Measurements from ENCODE around the gene PHC2. TPM values are rescaled to one million over a fixed set of nuclear protein-coding genes. Genes with fewer than 3 reads are reported as not detected.

PHC2 gene
- total RNA-seq, 1 experiment from 2014 or later = 9.4 TPM

GRCh38 chr1:33305016-33305415, 125.9 kb downstream of the PHC2 start:
- no peak overlapping the region for H2BK12ac ChIP-seq (ENCODE audit: insufficient read length, low read depth, low read length)
- H3K9ac ChIP-seq (ENCODE audit: extremely low read depth, insufficient read length, low read length) = no peak overlapping the region
- DNase-seq = no peak
- H4K5ac ChIP-seq (ENCODE audit: insufficient read length, low read depth, low read length) = no peak overlapping the region
- peaks cover 4% of the 10 kb centered on the region; the same call in 1 of the 2 replicates for H3K27me3 ChIP-seq (ENCODE audit: insufficient read depth, low read length)
- H3K18ac ChIP-seq (ENCODE audit: insufficient read length, low read depth, low read length) = no peak overlapping the region
- Mint-ChIP-seq H3K27ac (peak overlapping the region in 1 of 3 experiments; percentile 65; a peak in 2 of 7 replicates), H3K4me1 (peaks cover 8 to 13% of the 10 kb centered on the region in 2 experiments; a peak in 3 of 4 replicates), H3K4me3 (no peak overlapping the region; a peak in 1 of 5 replicates), H3K9me3 (peaks cover 0 to 4% of the 10 kb centered on the region in 2 experiments; a peak in 4 of 5 replicates), H3K27me3 (ENCODE audit: low read depth) (peaks cover 8% of the 10 kb centered on the region), H3K36me3 (ENCODE audit: insufficient read depth in 1 of 3, low read depth in 3 of 3) (peaks cover 5 to 12% (median 11%) of the 10 kb centered on the region in 3 experiments; a peak in 5 of 7 replicates)
- H3K79me1 ChIP-seq (ENCODE audit: insufficient read depth, low read depth, low read length, poor library complexity, severe bottlenecking) = no peaks in the 10 kb centered on the region
- H3K23me2 ChIP-seq (ENCODE audit: insufficient read length, low read depth, low read length, poor library complexity, severe bottlenecking) = peaks cover 3% of the 10 kb centered on the region
- H3K14ac ChIP-seq (ENCODE audit: insufficient read depth, low read length) = no peak overlapping the region
- no peak overlapping the region for H2BK120ac ChIP-seq (ENCODE audit: low read depth, low read length, poor library complexity, severe bottlenecking)
- TF ChIP-seq CTCF (conservative IDR thresholded peaks at IDR 0.05) = no peak
- no peak overlapping the region for H2BK20ac ChIP-seq (ENCODE audit: low read depth, low read length, poor library complexity, severe bottlenecking)
- no CpG with 5 or more reads among the region's 5 CpGs for WGBS (ENCODE audit: extremely low coverage, insufficient read length, low lambda C conversion rate)
- no peaks in the 10 kb centered on the region for H3K4me1 ChIP-seq (ENCODE audit: insufficient read depth, low read length)
- no peaks in the 10 kb centered on the region for H3K9me3 ChIP-seq (ENCODE audit: control insufficient read depth, low read depth, low read length)
- no peak overlapping the region for H3K23ac ChIP-seq (ENCODE audit: insufficient read length, low read depth, low read length)
- no peaks in the 10 kb centered on the region for H4K20me1 ChIP-seq (ENCODE audit: control insufficient read depth, insufficient read depth, insufficient read length)
- no peak overlapping the region for H3K56ac ChIP-seq (ENCODE audit: insufficient read length, low read depth, low read length)
- no peak overlapping the region for H2BK5ac ChIP-seq (ENCODE audit: insufficient read length, low read length)
- H3K79me2 ChIP-seq (ENCODE audit: insufficient read depth, low read length) = no peaks in the 10 kb centered on the region
- H2AK5ac ChIP-seq (ENCODE audit: insufficient read length, low read length) = no peak overlapping the region
- H4K91ac ChIP-seq (ENCODE audit: insufficient read length, low read depth, low read length) = no peak overlapping the region
- no peak overlapping the region for H3T11ph ChIP-seq (ENCODE audit: low read length)
- H2BK15ac ChIP-seq (ENCODE audit: low read depth, low read length) = no peak overlapping the region
- H3K27ac ChIP-seq (ENCODE audit: insufficient read length, low read depth, low read length) = no peak overlapping the region
- no peak overlapping the region for H3K4ac ChIP-seq (ENCODE audit: low read depth, low read length)
- no peak overlapping the region for H4K8ac ChIP-seq (replicated peaks; ENCODE audit: insufficient read length, low read depth, low read length)
- H2AFZ ChIP-seq (ENCODE audit: low read length) = no peak overlapping the region
- H3K4me2 ChIP-seq (ENCODE audit: insufficient read depth, insufficient read length, low read length) = no peak overlapping the region

Measured in H9 (cell line).